Measurements from ENCODE around the gene PEX11G.
A peak's percentile ranks its signal among the peaks of the same experiment; 100 is the strongest.

Gene PEX11G

GRCh38 chr19:7488736-7489353 lies at the start of gene PEX11G:
TSS of gene PEX11G (minus strand) at chr19:7489035. CDS start at chr19:7489010, 25 bp downstream.
- peak; percentile 77 for DNase-seq (ENCODE audit: low read depth, low spot score)

GRCh38 chr19:7535998-7536695 lies 47.3 kb upstream of the PEX11G start:
- DNase-seq (ENCODE audit: low read depth, low spot score): no peak

- peak; percentile 85 for DNase-seq (ENCODE audit: low read depth, low spot score)
Measured at GRCh38 chr19:7535047-7535997, 46.5 kb upstream of the PEX11G start, which contains the start of gene PNPLA6. TSS of gene PNPLA6 (plus strand) at chr19:7535717. CDS start at chr19:7535789, 72 bp downstream.

- DNase-seq (ENCODE audit: low read depth, low spot score): no peak
Measured at GRCh38 chr19:7534531-7535046, 45.8 kb upstream of the PEX11G start.

- DNase-seq (ENCODE audit: low read depth, low spot score): peak; percentile 63
Measured at GRCh38 chr19:7533925-7534480, 45.2 kb upstream of the PEX11G start.

- no peak for DNase-seq (ENCODE audit: low read depth, low spot score)
Measured at GRCh38 chr19:7533281-7533885, 44.5 kb upstream of the PEX11G start.

- DNase-seq (ENCODE audit: low read depth, low spot score): no peak
Measured at GRCh38 chr19:7529610-7530490, 41.0 kb upstream of the PEX11G start.

- DNase-seq (ENCODE audit: low read depth, low spot score): no peak
Measured at GRCh38 chr19:7529246-7529600, 40.4 kb upstream of the PEX11G start.

GRCh38 chr19:7528522-7529245 lies 39.8 kb upstream of the PEX11G start:
- no peak for DNase-seq (ENCODE audit: low read depth, low spot score)

GRCh38 chr19:7528192-7528519 lies 39.3 kb upstream of the PEX11G start:
- no peak for DNase-seq (ENCODE audit: low read depth, low spot score)

- no peak for DNase-seq (ENCODE audit: low read depth, low spot score)
Measured at GRCh38 chr19:7527516-7528191, 38.8 kb upstream of the PEX11G start.

GRCh38 chr19:7526059-7526929 lies 37.5 kb upstream of the PEX11G start:
- no peak for DNase-seq (ENCODE audit: low read depth, low spot score)

- no peak for DNase-seq (ENCODE audit: low read depth, low spot score)
Measured at GRCh38 chr19:7524992-7525739, 36.3 kb upstream of the PEX11G start.

GRCh38 chr19:7524523-7524922 lies 35.7 kb upstream of the PEX11G start:
- no peak for DNase-seq (ENCODE audit: low read depth, low spot score)

GRCh38 chr19:7522923-7523667 lies 34.3 kb upstream of the PEX11G start:
- no peak for DNase-seq (ENCODE audit: low read depth, low spot score)

GRCh38 chr19:7522072-7522922 lies 33.5 kb upstream of the PEX11G start, which contains the start of gene MCOLN1:
TSS of gene MCOLN1 (plus strand) at chr19:7522624. CDS start at chr19:7522751, 127 bp downstream.
- DNase-seq (ENCODE audit: low read depth, low spot score): peak; percentile 99

Data from activated naive CD8-positive, alpha-beta T cell treated with anti-CD3 and anti-CD28 coated beads, Interleukin-2, amount 50 U/mL, for 16 hours (primary cell).